Stromal cell of bone marrow (primary cell): ENCODE measurements around the gene SYAP1.
"Not testable (repeated sequence)": the region's sequence is repeated elsewhere in the genome, so short reads cannot be mapped to it uniquely, and the experiment has no call there.

Experiments used
- DNase-seq: peaks from one replicate; pipeline ENCODE4 v3.0.0-alpha.2; 2012; ENCODE audit warnings: low read depth

SYAP1 gene

DNA sequence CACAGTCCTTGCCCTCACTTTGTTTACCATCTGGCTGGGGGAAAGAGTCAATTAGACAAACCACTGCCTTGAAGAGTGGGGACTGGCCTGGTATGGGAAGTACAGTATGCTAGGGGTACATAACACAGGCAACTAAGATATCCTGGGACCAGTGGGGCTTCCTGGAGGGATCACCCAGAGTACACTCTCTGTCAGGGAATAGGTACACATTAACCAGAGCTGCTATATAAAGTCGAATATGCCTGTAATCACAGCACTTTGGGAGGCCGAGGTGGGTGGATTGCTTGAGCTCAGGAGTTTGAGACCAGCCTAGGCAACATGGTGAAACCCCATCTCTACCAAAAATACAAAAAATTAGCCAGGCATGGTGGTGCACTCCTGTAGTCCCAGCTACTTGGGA lies 60.4 kb downstream of the SYAP1 start:
- DNase-seq, result not testable (repeated sequence)

GRCh38 chrX:16783452-16783851 lies 64.0 kb downstream of the SYAP1 start:
- no peak for DNase-seq

- not testable (repeated sequence) for DNase-seq
Measured at GRCh38 chrX:16784440-16784839, 65.0 kb downstream of the SYAP1 start.

GRCh38 chrX:16785247-16786138 lies 66.1 kb downstream of the SYAP1 start:
- DNase-seq, result no peak

- DNase-seq, result peak; percentile 98
Measured at GRCh38 chrX:16786139-16786790, 66.9 kb downstream of the SYAP1 start, which contains the start of gene TXLNG. TSS of gene TXLNG (plus strand) at chrX:16786466. CDS start at chrX:16786488, 22 bp downstream.

DNA sequence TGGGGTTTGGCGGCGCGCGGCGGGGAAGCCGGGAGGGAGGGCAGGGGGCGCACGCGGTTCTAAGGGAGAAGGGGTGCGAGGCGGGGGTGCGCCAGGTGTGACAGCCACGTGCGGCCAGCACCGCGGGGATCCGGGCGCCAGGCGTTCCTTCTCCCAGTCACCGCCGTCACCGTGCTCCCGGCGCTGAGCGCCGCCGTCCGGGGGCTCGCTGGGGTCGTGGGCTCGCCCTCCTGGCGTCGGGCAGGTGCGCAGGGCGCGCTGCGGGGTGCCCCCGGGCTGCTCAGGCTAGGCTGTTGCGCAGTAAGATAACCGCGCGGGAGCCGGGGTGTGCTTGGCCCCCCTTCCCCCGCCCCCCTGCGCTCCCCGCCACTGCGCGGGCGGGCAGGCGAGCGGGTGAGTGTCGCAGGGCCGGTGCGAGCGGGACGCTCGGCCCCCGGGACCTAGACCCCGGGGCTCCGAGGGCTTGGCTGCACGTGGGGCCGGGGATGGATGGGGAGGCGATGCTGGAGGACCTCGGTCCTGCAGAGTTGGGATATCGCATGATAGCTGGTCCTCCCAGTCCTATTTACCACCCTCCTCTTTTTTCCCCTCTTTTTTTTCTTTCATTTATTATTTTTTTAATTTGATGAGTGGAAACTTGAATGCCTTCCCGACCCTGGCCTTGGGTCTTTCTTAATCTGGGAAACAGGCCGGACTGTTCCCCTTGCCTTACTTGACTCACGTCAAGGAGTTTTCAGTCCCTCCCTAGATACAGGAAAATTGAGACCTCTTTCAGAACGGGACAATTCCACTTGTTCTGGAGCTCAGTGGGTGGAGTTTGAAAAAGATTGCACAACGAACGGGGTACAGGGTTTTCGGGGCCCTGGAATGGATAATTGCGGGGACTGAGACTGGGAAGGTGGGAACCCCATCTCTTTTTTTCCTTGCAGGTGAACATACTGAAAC lies 67.7 kb downstream of the SYAP1 start:
- no peak for DNase-seq

DNA sequence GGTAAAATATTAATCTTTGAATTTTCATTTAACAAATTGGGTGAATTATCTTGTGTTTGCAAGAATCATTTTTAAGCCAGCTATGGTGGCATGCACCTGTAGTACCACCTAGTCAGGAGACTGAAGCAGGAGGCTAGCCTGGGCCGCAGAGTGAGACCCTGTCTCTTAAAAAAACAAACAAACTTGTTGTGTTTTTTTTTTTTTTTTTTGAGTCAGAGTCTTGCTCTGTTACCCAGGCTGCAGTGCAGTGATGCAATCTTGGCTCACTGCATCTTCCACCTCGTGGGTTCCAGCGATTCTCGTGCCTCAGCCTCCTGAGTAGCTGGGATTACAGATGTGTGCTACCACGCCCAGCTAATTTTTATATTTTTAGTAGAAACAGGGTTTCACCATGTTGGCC lies 69.1 kb downstream of the SYAP1 start:
- DNase-seq, result no peak

DNA sequence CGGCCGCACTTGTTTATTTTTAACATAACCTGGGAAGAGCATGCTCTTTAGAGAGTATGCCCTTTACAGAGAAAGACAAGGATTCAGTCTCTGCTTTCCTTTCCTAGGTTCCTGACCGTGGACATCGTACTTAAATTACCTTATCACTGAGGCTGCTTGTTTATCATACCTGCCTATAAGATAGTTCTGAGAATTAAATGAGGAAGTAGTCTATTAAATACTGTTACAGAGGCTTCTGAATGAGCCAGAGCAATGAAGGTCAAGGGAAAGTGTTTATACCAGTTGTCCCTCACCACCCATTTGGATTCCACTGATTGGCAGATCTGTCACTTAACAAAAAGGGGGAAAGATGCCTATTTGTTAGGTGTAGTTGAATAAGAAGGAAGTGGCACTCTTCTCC lies 76.9 kb downstream of the SYAP1 start:
- no peak for DNase-seq

- DNase-seq, result peak; percentile 41
Measured at GRCh38 chrX:16797358-16797757, 77.9 kb downstream of the SYAP1 start.

- no peak for DNase-seq
Measured at GRCh38 chrX:16797841-16798240, 78.4 kb downstream of the SYAP1 start.

DNA sequence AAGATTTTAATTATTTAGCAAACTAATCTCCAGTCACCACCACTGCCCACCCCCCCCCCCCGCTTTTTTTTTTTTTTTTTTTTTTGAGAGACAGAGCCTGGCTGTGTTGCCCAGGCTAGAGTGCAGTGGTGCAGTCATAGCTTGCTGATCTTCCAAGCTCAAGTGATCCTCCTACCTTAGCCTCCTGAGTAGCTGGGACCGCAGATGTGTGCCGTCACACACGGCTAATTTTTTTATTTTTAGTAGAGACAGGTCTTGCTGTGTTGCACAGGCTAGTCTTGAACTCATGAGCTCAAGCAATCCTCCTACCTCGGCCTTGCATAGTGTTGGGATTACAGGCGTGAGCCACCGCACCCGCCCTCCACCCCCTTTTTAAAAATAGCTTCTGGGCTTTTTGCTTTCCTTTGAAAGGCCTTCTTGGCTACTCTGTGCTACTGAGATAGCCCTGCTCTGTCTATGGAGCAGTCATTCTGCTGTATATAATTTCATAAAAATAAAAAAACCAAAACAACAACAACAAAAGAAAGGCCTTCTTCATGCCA lies 85.6 kb downstream of the SYAP1 start:
- no peak for DNase-seq

DNA sequence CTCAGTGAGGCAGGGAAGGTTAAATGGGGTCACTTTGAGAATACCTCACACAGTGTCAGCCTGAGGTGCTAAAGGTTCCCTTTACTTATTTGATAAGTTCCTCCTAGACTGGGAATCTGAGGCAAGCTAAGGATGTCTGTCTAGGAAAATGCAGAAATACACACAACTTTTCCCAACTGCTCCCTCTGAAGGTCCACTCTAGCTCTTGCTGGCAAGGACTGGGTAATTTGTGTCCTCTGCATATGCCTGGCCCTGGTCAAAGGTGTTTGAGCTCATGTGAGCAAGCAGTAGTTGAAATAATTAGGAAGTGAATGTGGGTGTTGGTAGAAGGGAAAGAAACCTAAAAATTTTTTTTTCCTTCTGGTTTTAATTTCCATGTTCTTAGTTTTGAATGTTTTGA lies 88.1 kb downstream of the SYAP1 start:
- no peak for DNase-seq

GRCh38 chrX:16807976-16808542 lies 88.6 kb downstream of the SYAP1 start:
- no peak for DNase-seq

GRCh38 chrX:16814597-16814996 lies 95.2 kb downstream of the SYAP1 start:
- DNase-seq, result no peak
